ENCODE data around the gene NDUFS5.

DNA sequence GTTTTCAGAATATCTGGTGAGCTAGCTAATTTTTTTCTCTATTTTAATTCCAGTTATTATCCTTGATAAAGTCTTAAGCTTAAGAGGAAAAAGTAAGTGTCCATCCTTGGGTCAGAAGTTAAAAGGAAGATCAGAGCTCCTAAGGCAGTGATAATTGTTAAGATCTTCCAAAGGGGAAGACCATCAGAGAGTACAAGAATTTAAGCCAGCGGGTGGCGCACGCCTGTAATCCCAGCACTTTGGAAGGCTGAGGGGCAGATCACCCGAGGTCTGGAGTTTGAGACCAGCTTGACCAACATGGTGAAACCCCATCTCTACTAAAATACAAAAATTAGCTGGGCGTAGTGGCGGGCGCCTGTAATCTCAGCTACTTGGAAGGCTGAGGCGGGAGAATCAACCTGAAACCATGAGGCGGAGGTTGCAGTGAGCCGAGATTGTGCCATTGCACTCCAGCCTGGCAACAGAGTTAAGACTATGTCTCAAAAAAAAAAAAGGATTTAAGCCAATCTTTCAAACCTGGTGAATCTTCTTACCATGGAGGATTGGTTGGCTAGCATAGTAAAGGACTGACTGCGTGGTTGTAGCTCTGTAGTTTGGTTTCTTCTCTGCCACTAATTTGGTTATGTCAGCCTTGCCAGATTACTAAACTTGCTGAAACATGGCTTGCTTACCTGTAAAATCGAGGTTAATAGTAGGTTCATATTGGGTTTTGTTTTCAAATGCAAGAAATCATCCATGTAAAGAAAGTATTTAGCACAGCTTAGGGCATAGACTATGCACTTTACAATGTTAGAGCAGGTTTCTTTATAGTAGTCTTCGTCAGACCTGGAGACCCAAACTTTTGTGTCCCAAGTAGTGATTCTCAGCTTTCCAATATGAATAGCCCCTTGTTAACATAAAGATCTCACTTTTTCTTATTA is 19.2 kb upstream of the NDUFS5 start:
- TF ChIP-seq POLR2A (IDR thresholded peaks at IDR 0.05; ENCODE audit: low read length) (no peak), EHMT2 (IDR thresholded peaks at IDR 0.05; ENCODE audit: low read depth) (no peak), KDM1A (IDR thresholded peaks at IDR 0.05; ENCODE audit: low read depth) (no peak), ESRRA (IDR thresholded peaks at IDR 0.05; ENCODE audit: borderline replicate concordance, low read length) (no peak), JUNB (IDR thresholded peaks at IDR 0.05) (no peak), RAD21 (conservative IDR thresholded peaks at IDR 0.05 in 1 of 2, IDR thresholded peaks at IDR 0.05 in 1 of 2) (no peak)
- TF ChIP-seq, protein P1, sequence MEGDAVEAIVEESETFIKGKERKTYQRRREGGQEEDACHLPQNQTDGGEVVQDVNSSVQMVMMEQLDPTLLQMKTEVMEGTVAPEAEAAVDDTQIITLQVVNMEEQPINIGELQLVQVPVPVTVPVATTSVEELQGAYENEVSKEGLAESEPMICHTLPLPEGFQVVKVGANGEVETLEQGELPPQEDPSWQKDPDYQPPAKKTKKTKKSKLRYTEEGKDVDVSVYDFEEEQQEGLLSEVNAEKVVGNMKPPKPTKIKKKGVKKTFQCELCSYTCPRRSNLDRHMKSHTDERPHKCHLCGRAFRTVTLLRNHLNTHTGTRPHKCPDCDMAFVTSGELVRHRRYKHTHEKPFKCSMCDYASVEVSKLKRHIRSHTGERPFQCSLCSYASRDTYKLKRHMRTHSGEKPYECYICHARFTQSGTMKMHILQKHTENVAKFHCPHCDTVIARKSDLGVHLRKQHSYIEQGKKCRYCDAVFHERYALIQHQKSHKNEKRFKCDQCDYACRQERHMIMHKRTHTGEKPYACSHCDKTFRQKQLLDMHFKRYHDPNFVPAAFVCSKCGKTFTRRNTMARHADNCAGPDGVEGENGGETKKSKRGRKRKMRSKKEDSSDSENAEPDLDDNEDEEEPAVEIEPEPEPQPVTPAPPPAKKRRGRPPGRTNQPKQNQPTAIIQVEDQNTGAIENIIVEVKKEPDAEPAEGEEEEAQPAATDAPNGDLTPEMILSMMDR (IDR thresholded peaks at IDR 0.05), result no peak
